ENCODE results near the gene CDC34. TPM values are rescaled to one million over a fixed set of nuclear protein-coding genes. Genes with fewer than 3 reads are reported as not detected.

Gene CDC34
- total and polyA plus RNA-seq, 9 of the 15 experiments (the other 6 are each of a cell fraction or from before 2014, with no cell fraction given), result 0.80 to 203 (median 65.5) TPM

- peak in 1 of 4 experiments; percentile 20 for DNase-seq (ENCODE audit: extremely low read depth in 1 of 4, low spot score in 3 of 4)
- in situ Hi-C loops (cut with MboI) (no loop called here), intact Hi-C loops (cut with micrococcal nuclease) (loop anchor here (10.0 kb wide), 2 partner anchors 47 to 153 kb away; partner anchors contain the start of gene CDC34)
- no peak overlapping the region; a peak in 1 of 4 replicates for H3K9ac ChIP-seq (ENCODE audit: insufficient read depth in 1 of 2, low read depth in 2 of 2, low read length in 2 of 2)
- H3K9me1 ChIP-seq (ENCODE audit: control insufficient read depth, insufficient read depth, low read length), result peaks cover 4% of the 10 kb centered on the region
- no peaks in the 10 kb centered on the region for H3K9me3 ChIP-seq (replicated peaks; ENCODE audit: control insufficient read depth, insufficient read depth, low read depth, low read length)
- FAIRE-seq, result no peak
- ChIA-PET POLR2A (interaction anchor here (0.9 to 1.1 kb wide), 2 partner anchors 31 to 160 kb away, joined by 3 to 5 read pairs; no protein-coding TSS in a partner anchor), CTCF (ENCODE audit: low intra/inter-chr PET ratio) (no interaction called here)
- no peak overlapping the region for H2AFZ ChIP-seq (ENCODE audit: low read depth, low read length)
- H3K27me3 ChIP-seq (ENCODE audit: control insufficient read depth in 2 of 2, insufficient read depth in 2 of 2, low read length in 2 of 2), result no peaks in the 10 kb centered on the region
- peaks cover 54% of the 10 kb centered on the region for H4K20me1 ChIP-seq (replicated peaks; ENCODE audit: control insufficient read depth, insufficient read depth, low read length)
- no peak overlapping the region for H3K4me2 ChIP-seq (ENCODE audit: insufficient read depth, low read length)
- H3K27ac ChIP-seq (ENCODE audit: extremely low read depth, low read depth, low read length), result no peak overlapping the region
- H3K79me2 ChIP-seq (ENCODE audit: control insufficient read depth, insufficient read depth, low read length), result peaks cover 40% of the 10 kb centered on the region
- peak; percentile 24 for TF ChIP-seq PCBP1 (IDR thresholded peaks at IDR 0.05; ENCODE audit: low read depth, low read length, poor library complexity, severe bottlenecking)
- TF ChIP-seq CHD2 (IDR thresholded peaks at IDR 0.05; ENCODE audit: low read depth, low read length), result no peak
- TF ChIP-seq RBFOX2 (IDR thresholded peaks at IDR 0.05; ENCODE audit: low read depth, low read length), result peak; percentile 40
- 0 out of 2 replicates have a peak, but pooled peaks have one; percentile 37 for TF ChIP-seq SUPT5H (IDR thresholded peaks at IDR 0.05)
- no peak for TF ChIP-seq OTX1 (CRISPR knock-in tag; IDR thresholded peaks at IDR 0.05)
- peak; percentile 75 for TF ChIP-seq NFIC (IDR thresholded peaks at IDR 0.05)
- peak; percentile 73 for TF ChIP-seq POLR2G (IDR thresholded peaks at IDR 0.05; ENCODE audit: low read depth, low read length)
- ATAC-seq, result no peak
- no TSS peak for BruUV-seq (replicated peaks)
- no peak overlapping the region for H3K4me3 ChIP-seq
- WGBS (ENCODE audit: insufficient coverage, low coverage, missing lambda C conversion rate), result 88% methylated on average over 34 of the region's 40 CpGs
- H3K4me1 ChIP-seq (replicated peaks in 1 of 2; ENCODE audit: control insufficient read depth in 2 of 2, insufficient read depth in 2 of 2, low read length in 2 of 2), result peaks cover 3 to 94% of the 10 kb centered on the region in 2 experiments; a peak in 3 of 5 replicates
- H3K36me3 ChIP-seq (ENCODE audit: control insufficient read depth, insufficient read depth, low read length), result peaks cover 66% of the 10 kb centered on the region; the same call in 2 of the 3 replicates
These were observed 50.0 kb downstream of the CDC34 start for GRCh38 chr19:581399-582111.

Data from K562 (cell line).